Activated CD4-positive, CD25-positive, alpha-beta regulatory T cell (primary cell): ENCODE data around the gene UQCRFS1.

ENCODE experiments used
- DNase-seq, 4 experiments: peaks; one replicate each; lab custom pipeline; 2025; lab: John Stamatoyannopoulos, UW

UQCRFS1 gene

GRCh38 chr19:29155683-29156082 lies 57.3 kb downstream of the UQCRFS1 start:
- no peak for DNase-seq
